Cardiac muscle cell (in vitro differentiated cells and primary cell): ENCODE measurements around the gene TEX10. TPM values are rescaled to one million over a fixed set of nuclear protein-coding genes. Genes with fewer than 3 reads are reported as not detected.

Experiments used
- DNase-seq, 2 donors: peaks; one replicate each; pipeline versions ENCODE4 v3.0.0 to v3.0.0-alpha.2; 2010 to 2017; ENCODE audit warnings: low read depth in 1 of 2, low spot score in 1 of 2
- H3K27ac ChIP-seq: fragments of 200-600 bp; sonication (generic); 2 replicates; pipeline ENCODE4 v1.5.1; 2016
- H3K27me3 ChIP-seq: fragments of 200-600 bp; sonication (generic); 2 replicates; pipeline ENCODE4 v1.6.0; 2016; ENCODE audit warnings: control low read depth
- H3K36me3 ChIP-seq: fragments of 200-600 bp; sonication (generic); 2 replicates; pipeline ENCODE4 v1.5.1; 2016; ENCODE audit warnings: control low read depth
- H3K4me1 ChIP-seq: fragments of 200-600 bp; sonication (generic); 2 replicates; pipeline ENCODE4 v1.8.1; 2017; ENCODE audit warnings: low read depth, mild to moderate bottlenecking, mixed run types
- H3K4me3 ChIP-seq: fragments of 200-600 bp; sonication (generic); 2 replicates; pipeline ENCODE4 v1.5.1; 2016; ENCODE audit warnings: mild to moderate bottlenecking
- H3K9me3 ChIP-seq: fragments of 200-600 bp; sonication (generic); 2 replicates; pipeline ENCODE4 v1.5.1; 2017; ENCODE audit warnings: low read depth, mild to moderate bottlenecking, control low read depth
- polyA plus RNA-seq: library from polyadenylated mRNA; unstranded; fragments of >200 nt; fragmentation: Nextera tagmentation; extraction: Ambion mirVana; gene quantifications from 2 replicates; pipeline ENCODE4 v1.2.1, GENCODE V29; 2016
- total RNA-seq: library from RNA; depleted of rRNA; stranded (reverse); fragments of >200 nt; gene quantifications from 2 replicates; pipeline ENCODE4 v1.2.3, GENCODE V29; 2016
- TF ChIP-seq, protein P1 (sequence below): IDR thresholded peaks from 2 replicates; pipeline ENCODE4 v1.5.1; 2012; ENCODE audit warnings: low read depth, mild to moderate bottlenecking, low read length

TEX10 gene
- total and polyA plus RNA-seq, 2 experiments from 2014 or later = 18.1 to 22.9 TPM

DNA sequence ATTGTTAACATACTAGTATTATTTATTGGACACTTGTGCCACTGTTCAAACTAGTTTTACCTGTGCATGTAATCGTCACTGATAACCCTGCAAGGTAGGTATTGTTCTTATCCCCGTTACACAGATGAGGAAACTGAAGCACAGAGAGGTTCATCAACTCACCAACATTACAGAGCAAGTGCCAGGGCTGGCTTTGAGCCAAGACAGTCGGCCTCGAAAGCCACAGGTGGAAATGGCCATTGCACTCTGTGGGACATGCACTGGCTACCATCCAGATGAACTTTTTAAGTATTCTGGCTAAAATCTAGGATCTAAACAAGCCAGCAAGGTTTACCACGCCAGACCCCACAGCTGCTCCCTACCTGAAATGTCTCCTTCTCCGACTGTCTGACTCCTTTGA is 57.9 kb downstream of the TEX10 start:
- Histone ChIP-seq H3K27me3 (no peaks in the 10 kb centered on the region), H3K36me3 (peaks cover 29% of the 10 kb centered on the region), H3K4me3 (no peak overlapping the region), H3K4me1 (no peaks in the 10 kb centered on the region), H3K9me3 (no peaks in the 10 kb centered on the region), H3K27ac (no peak overlapping the region)
- TF ChIP-seq, protein P1, sequence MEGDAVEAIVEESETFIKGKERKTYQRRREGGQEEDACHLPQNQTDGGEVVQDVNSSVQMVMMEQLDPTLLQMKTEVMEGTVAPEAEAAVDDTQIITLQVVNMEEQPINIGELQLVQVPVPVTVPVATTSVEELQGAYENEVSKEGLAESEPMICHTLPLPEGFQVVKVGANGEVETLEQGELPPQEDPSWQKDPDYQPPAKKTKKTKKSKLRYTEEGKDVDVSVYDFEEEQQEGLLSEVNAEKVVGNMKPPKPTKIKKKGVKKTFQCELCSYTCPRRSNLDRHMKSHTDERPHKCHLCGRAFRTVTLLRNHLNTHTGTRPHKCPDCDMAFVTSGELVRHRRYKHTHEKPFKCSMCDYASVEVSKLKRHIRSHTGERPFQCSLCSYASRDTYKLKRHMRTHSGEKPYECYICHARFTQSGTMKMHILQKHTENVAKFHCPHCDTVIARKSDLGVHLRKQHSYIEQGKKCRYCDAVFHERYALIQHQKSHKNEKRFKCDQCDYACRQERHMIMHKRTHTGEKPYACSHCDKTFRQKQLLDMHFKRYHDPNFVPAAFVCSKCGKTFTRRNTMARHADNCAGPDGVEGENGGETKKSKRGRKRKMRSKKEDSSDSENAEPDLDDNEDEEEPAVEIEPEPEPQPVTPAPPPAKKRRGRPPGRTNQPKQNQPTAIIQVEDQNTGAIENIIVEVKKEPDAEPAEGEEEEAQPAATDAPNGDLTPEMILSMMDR = no peak
- no peak for DNase-seq

GRCh38 chr9:100294341-100294740 is 58.4 kb downstream of the TEX10 start:
- H3K4me1 ChIP-seq = no peaks in the 10 kb centered on the region
- peaks cover 26% of the 10 kb centered on the region for H3K36me3 ChIP-seq
- no peaks in the 10 kb centered on the region for H3K9me3 ChIP-seq
- H3K27me3 ChIP-seq = no peaks in the 10 kb centered on the region
- DNase-seq = peak in 1 of 2 donors; percentile 12
- TF ChIP-seq, protein P1 = no peak
- no peak overlapping the region for H3K4me3 ChIP-seq
- no peak overlapping the region for H3K27ac ChIP-seq

- TF ChIP-seq, protein P1 = no peak
- no peak for DNase-seq
- no peak overlapping the region for H3K27ac ChIP-seq
- H3K36me3 ChIP-seq = peaks cover 20% of the 10 kb centered on the region
- H3K27me3 ChIP-seq = no peaks in the 10 kb centered on the region
- H3K4me1 ChIP-seq = no peaks in the 10 kb centered on the region
- no peak overlapping the region for H3K4me3 ChIP-seq
- no peaks in the 10 kb centered on the region for H3K9me3 ChIP-seq
Observed at GRCh38 chr9:100292414-100292813, 60.3 kb downstream of the TEX10 start.

GRCh38 chr9:100290714-100291113 is 62.0 kb downstream of the TEX10 start:
- Histone ChIP-seq H3K4me1 (no peaks in the 10 kb centered on the region), H3K4me3 (no peak overlapping the region), H3K36me3 (peaks cover 17% of the 10 kb centered on the region), H3K27me3 (no peaks in the 10 kb centered on the region), H3K9me3 (no peaks in the 10 kb centered on the region), H3K27ac (no peak overlapping the region)
- no peak for DNase-seq
- TF ChIP-seq, protein P1 = no peak

DNA sequence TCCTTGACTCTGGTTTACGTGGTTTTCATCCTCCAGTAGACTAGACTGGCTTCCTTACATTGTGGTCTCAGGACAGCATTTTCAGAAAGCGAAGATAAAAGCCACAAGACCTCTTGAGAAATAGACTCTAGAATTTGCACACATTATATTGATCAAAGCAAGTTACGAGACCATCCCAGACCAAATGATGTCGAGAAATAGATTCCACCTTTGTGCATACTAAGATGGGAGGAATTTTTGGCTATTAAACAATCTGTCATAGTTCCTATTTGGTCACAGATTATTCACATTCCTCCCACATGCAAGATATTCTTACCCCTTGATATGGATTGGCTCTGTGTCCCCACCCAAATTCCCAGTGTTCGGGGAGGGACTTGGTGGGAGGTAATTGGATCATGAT is 65.6 kb downstream of the TEX10 start:
- Histone ChIP-seq H3K4me1 (no peaks in the 10 kb centered on the region), H3K4me3 (no peak overlapping the region), H3K9me3 (no peaks in the 10 kb centered on the region), H3K27ac (no peak overlapping the region), H3K36me3 (peaks cover 13% of the 10 kb centered on the region), H3K27me3 (no peaks in the 10 kb centered on the region)
- TF ChIP-seq, protein P1 = no peak
- DNase-seq = no peak

- Histone ChIP-seq H3K4me3 (no peak overlapping the region), H3K27ac (no peak overlapping the region), H3K27me3 (no peaks in the 10 kb centered on the region), H3K4me1 (peaks cover 3% of the 10 kb centered on the region), H3K36me3 (peaks cover 11% of the 10 kb centered on the region), H3K9me3 (no peaks in the 10 kb centered on the region)
- DNase-seq = no peak
- TF ChIP-seq, protein P1 = no peak
Observed at GRCh38 chr9:100286257-100286656, 66.5 kb downstream of the TEX10 start.
